EH (cell line): ENCODE results near the gene GFOD2.

Source experiments
- DNase-seq: peaks from one replicate; pipeline ENCODE4 v3.0.0-alpha.2; 2015; ENCODE audit warnings: low read depth

Gene GFOD2

GRCh38 chr16:67731753-67732095 is 12.6 kb upstream of the GFOD2 start:
- DNase-seq: no peak

GRCh38 chr16:67731071-67731752 is 12.1 kb upstream of the GFOD2 start:
- no peak for DNase-seq

DNA sequence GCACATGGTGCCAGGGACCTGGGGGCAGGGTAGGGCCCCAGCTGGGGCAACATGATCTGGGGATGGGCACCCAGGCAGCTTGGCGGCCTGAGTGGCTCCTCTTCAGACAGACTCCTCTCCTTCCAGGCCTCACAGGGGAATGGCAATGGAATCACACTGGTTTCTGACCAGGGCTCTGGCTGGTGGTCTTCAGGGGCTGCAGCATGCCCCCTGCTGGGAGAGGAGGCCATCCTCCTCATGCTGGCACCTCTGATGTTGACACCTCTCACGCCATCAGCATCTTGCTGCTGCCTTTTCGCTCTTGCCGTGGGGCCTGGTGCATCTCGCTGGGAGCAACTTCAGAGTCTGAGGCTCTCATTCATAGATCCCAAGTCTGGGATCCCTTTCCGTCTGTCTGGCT is 11.2 kb upstream of the GFOD2 start:
- no peak for DNase-seq

GRCh38 chr16:67729636-67730248 is 10.6 kb upstream of the GFOD2 start:
- DNase-seq: no peak

- no peak for DNase-seq
These were observed 8.7 kb upstream of the GFOD2 start for GRCh38 chr16:67727521-67728485.

GRCh38 chr16:67726106-67727034 is 7.3 kb upstream of the GFOD2 start:
- DNase-seq: peak; percentile 3

GRCh38 chr16:67723911-67724305 is 4.8 kb upstream of the GFOD2 start:
- DNase-seq: no peak

DNA sequence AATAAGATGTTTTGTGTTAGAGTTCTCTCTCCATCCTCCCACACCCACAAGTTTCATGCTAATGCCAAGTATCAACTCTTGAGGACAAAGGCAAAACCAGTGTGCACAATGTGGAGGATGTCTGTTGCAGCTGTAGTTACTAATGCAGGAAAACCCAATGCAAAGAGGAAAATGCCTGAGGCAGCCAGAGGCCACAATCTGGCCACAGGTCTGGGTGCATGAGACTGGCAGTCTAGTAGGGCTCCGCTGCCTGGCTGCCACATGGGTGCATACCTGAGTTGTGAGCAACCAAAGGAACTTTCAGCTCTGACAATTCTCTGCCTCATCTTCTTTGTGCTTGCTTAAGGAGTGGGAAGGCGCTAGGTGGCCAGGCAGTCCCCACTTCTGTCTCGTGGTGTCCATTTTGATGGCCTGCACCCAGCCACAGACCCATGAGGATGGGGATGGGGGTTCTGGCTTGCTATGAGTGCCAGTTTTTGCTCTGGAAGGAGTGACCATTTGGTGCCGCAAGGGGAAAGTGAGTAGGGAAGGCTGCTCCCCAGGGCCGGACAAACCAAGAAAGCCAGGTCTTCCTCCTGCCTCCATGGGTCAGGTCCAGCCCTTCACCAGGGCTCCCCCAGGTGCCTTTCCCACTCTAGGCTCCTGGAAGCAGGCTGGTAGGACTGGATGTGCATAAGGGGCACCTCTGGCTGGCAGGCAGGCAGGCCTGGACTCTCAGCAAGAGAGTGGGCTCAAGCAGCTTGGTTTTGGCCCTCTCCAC is 4.2 kb upstream of the GFOD2 start:
- DNase-seq: peak; percentile 93

- no peak for DNase-seq
These were observed 1.1 kb upstream of the GFOD2 start for GRCh38 chr16:67720236-67720635.

GRCh38 chr16:67719778-67720144 is 645 bp upstream of the GFOD2 start:
- DNase-seq: peak; percentile 81

GRCh38 chr16:67718668-67719047 is 458 bp downstream of the GFOD2 start:
- DNase-seq: no peak

GRCh38 chr16:67716097-67716496 is 3.0 kb downstream of the GFOD2 start:
- no peak for DNase-seq

- DNase-seq: no peak
These were observed 4.6 kb downstream of the GFOD2 start for GRCh38 chr16:67714522-67714921.

DNA sequence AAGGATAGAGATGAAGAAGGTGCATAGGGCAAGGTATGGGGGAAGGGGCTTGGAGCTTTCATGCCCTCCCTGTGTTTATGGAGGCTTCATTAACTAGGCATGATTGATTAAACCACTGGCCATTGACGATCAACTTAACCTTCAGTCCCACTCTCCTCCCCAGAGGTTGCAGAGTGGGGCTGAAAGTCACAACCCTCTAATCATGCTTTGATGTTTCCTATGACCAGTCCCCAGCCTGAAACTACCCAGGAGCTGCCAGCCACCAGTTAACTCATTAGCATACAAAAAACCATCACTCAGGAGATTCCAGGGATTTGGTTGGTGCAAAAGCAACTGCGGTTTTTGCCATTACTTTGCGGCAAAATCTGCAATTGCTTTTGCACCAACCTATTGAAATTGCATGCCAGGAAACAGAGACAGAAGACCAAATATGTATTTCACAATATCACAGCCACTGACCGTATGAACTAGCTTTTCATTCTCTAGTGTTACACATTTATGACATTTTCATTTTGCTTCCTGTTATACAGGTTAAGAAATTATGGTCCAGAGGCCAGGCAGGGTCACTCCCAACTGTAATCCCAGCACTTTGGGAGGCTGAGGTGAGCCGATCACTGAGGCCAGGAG is 5.4 kb downstream of the GFOD2 start:
- no peak for DNase-seq

GRCh38 chr16:67710607-67711006 is 8.5 kb downstream of the GFOD2 start:
- no peak for DNase-seq

DNA sequence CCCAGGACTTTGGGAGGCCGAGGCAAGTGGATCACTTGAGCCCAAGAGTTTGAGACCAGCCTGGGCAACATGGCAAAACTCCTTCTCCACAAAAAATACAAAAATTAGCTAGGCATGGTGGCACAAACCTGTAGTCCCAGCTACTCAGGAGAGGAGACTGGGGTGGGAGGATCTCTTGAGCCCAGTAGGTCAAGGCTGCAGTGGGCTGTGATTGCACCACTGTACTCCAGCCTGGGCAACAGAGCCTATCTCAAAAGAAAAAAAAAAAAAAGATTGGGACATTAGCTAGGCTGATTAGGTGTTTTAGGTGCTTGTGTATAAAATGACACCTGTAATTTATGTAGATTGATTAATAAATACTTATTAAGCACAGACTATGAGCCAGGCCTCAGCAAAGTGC is 10.1 kb downstream of the GFOD2 start:
- no peak for DNase-seq

GRCh38 chr16:67708368-67708771 is 10.7 kb downstream of the GFOD2 start:
- DNase-seq: peak; percentile 32

GRCh38 chr16:67707790-67708189 is 11.3 kb downstream of the GFOD2 start:
- no peak for DNase-seq

- DNase-seq: no peak
These were observed 11.9 kb downstream of the GFOD2 start for GRCh38 chr16:67707210-67707609.

DNA sequence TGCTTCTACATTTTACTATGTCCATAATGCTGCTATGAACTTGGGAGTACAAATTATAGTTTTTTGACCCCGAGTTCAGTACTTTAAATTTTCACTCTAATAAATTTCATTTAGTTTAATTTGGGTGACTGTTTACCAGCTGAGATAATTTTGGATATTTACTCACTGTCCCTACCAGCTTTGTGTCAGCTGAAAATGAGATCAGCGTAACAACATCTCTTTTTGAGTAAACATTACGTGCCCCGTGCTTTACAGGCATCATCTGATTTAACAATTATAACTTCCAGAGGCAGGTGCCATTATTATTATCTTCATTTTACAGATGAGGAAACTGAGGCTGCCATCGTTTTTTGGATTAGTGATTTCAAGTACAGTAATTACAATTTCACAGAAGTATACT is 15.0 kb downstream of the GFOD2 start:
- DNase-seq: no peak

- DNase-seq: no peak
These were observed 15.5 kb downstream of the GFOD2 start for GRCh38 chr16:67703626-67704025.
